ENCODE measurements around the gene ARID5A. TPM values are rescaled to one million over a fixed set of nuclear protein-coding genes. Genes with fewer than 3 reads are reported as not detected.

The ARID5A gene
- total and polyA plus RNA-seq, 9 of the 15 experiments (the other 6 are each of a cell fraction or from before 2014, with no cell fraction given): 0.14 to 12.5 (median 3.0) TPM

- TF ChIP-seq ATF3 (IDR thresholded peaks at IDR 0.05) (no peak), ATF3 (CRISPR knock-in tag; conservative IDR thresholded peaks at IDR 0.05) (no peak), ZNF347 (CRISPR knock-in tag; IDR thresholded peaks at IDR 0.05; ENCODE audit: low read depth) (no peak), YBX1 (IDR thresholded peaks at IDR 0.05) (no peak), ZNF263 (CRISPR knock-in tag; IDR thresholded peaks at IDR 0.05; ENCODE audit: borderline replicate concordance) (no peak), PRPF4 (IDR thresholded peaks at IDR 0.05; ENCODE audit: insufficient read depth, low read depth, low read length, poor library complexity, severe bottlenecking) (no peak), ZNF212 (CRISPR knock-in tag; IDR thresholded peaks at IDR 0.05) (no peak), KDM2B (CRISPR knock-in tag; IDR thresholded peaks at IDR 0.05) (no peak)
These were observed 60.0 kb downstream of the ARID5A start (continued) for GRCh38 chr2:96596596-96596995.

- Histone ChIP-seq H2AFZ (ENCODE audit: low read depth, low read length) (no peak overlapping the region), H3K27ac (ENCODE audit: extremely low read depth, low read depth, low read length) (no peak overlapping the region), H3K4me3 (no peak overlapping the region), H3K9me3 (replicated peaks; ENCODE audit: control insufficient read depth, insufficient read depth, low read depth, low read length) (no peaks in the 10 kb centered on the region), H3K4me1 (replicated peaks in 1 of 2; ENCODE audit: control insufficient read depth in 2 of 2, insufficient read depth in 2 of 2, low read length in 2 of 2) (peaks cover 5 to 8% of the 10 kb centered on the region in 2 experiments; a peak in 4 of 5 replicates), H3K9me1 (ENCODE audit: control insufficient read depth, insufficient read depth, low read length) (no peaks in the 10 kb centered on the region), H4K20me1 (replicated peaks; ENCODE audit: control insufficient read depth, insufficient read depth, low read length) (0 out of 2 replicates have a peak, but pooled peaks cover 4% of the 10 kb centered on the region), H3K27me3 (ENCODE audit: control insufficient read depth in 2 of 2, insufficient read depth in 2 of 2, low read length in 2 of 2) (no peaks in the 10 kb centered on the region), H3K79me2 (ENCODE audit: control insufficient read depth, insufficient read depth, low read length) (no peaks in the 10 kb centered on the region; the same call in 2 of the 3 replicates), H3K36me3 (ENCODE audit: control insufficient read depth, insufficient read depth, low read length) (peaks cover 92% of the 10 kb centered on the region), H3K4me2 (ENCODE audit: insufficient read depth, low read length) (no peak overlapping the region), H3K9ac (ENCODE audit: insufficient read depth in 1 of 2, low read depth in 2 of 2, low read length in 2 of 2) (no peak overlapping the region)
- in situ Hi-C loops (cut with MboI): no loop called here
- ChIA-PET POLR2A (interaction anchor here (0.9 to 2.7 kb wide), 5 partner anchors 9 to 29 kb away, joined by 3 to 7 read pairs (median 3); no protein-coding TSS in a partner anchor), CTCF (ENCODE audit: low intra/inter-chr PET ratio) (no interaction called here)
- WGBS (ENCODE audit: insufficient coverage, low coverage, missing lambda C conversion rate): 89% methylated on average over 2 of the region's 2 CpGs
- intact Hi-C loops (cut with micrococcal nuclease): no loop called here
- BruUV-seq (replicated peaks): no TSS peak
- FAIRE-seq (no peak), ATAC-seq (no peak), DNase-seq (ENCODE audit: extremely low read depth in 1 of 4, low spot score in 3 of 4) (no peak)
- TF ChIP-seq FOXA3 (CRISPR knock-in tag; conservative IDR thresholded peaks at IDR 0.05 in 1 of 2, IDR thresholded peaks at IDR 0.05 in 1 of 2) (no peak), FOXK2 (conservative IDR thresholded peaks at IDR 0.05 in 1 of 2, IDR thresholded peaks at IDR 0.05 in 1 of 2; ENCODE audit: low read depth in 2 of 2) (no peak), GATAD2B (IDR thresholded peaks at IDR 0.05; ENCODE audit: borderline replicate concordance) (no peak), BACH1 (tag; IDR thresholded peaks at IDR 0.05) (no peak), CCAR2 (IDR thresholded peaks at IDR 0.05; ENCODE audit: low read depth, low read length) (no peak), UBTF (IDR thresholded peaks at IDR 0.05; ENCODE audit: borderline replicate concordance in 1 of 2, low read depth in 2 of 2, low read length in 2 of 2) (no peak), ZFP91 (CRISPR knock-in tag; IDR thresholded peaks at IDR 0.05) (no peak), GTF2B (IDR thresholded peaks at IDR 0.05; ENCODE audit: extremely low read depth, insufficient read length) (no peak)
These were observed 63.4 kb downstream of the ARID5A start for GRCh38 chr2:96599941-96600340.
